ENCODE measurements around the gene CDH23.

CDH23 gene

GRCh38 chr10:71590781-71591350, 194.1 kb downstream of the CDH23 start:
- H3K4me2 ChIP-seq: no peak overlapping the region
- H3K36me3 ChIP-seq (ENCODE audit: insufficient read depth): no peaks in the 10 kb centered on the region
- no peaks in the 10 kb centered on the region for H4K20me1 ChIP-seq (ENCODE audit: insufficient read depth)
- peaks cover 74% of the 10 kb centered on the region for H3K27me3 ChIP-seq (ENCODE audit: insufficient read depth, low read depth)
- H2AFZ ChIP-seq (ENCODE audit: low read depth): no peak overlapping the region
- TF ChIP-seq CTCF (conservative IDR thresholded peaks at IDR 0.05; ENCODE audit: low read depth, low read length): no peak
- H3K79me2 ChIP-seq (ENCODE audit: insufficient read depth, low read depth): no peaks in the 10 kb centered on the region
- H3K4me3 ChIP-seq (IDR thresholded peaks at IDR 0.05; ENCODE audit: insufficient read depth, low read depth, low read length): no peak overlapping the region
- H3K27ac ChIP-seq: no peak overlapping the region
- H3K9ac ChIP-seq: no peak overlapping the region
- H3K4me1 ChIP-seq (ENCODE audit: low read depth, poor library complexity, severe bottlenecking): no peaks in the 10 kb centered on the region

- Histone ChIP-seq H3K79me2 (ENCODE audit: insufficient read depth, low read depth) (no peaks in the 10 kb centered on the region), H3K4me1 (ENCODE audit: low read depth, poor library complexity, severe bottlenecking) (no peaks in the 10 kb centered on the region), H3K4me2 (no peak overlapping the region), H3K4me3 (IDR thresholded peaks at IDR 0.05; ENCODE audit: insufficient read depth, low read depth, low read length) (no peak overlapping the region), H3K36me3 (ENCODE audit: insufficient read depth) (no peaks in the 10 kb centered on the region), H4K20me1 (ENCODE audit: insufficient read depth) (no peaks in the 10 kb centered on the region), H3K9ac (no peak overlapping the region), H3K27me3 (ENCODE audit: insufficient read depth, low read depth) (peaks cover 50% of the 10 kb centered on the region), H3K27ac (no peak overlapping the region), H2AFZ (ENCODE audit: low read depth) (no peak overlapping the region)
- no peak for TF ChIP-seq CTCF (conservative IDR thresholded peaks at IDR 0.05; ENCODE audit: low read depth, low read length)
Observed at GRCh38 chr10:71594934-71595571, 198.3 kb downstream of the CDH23 start.

- H2AFZ ChIP-seq (ENCODE audit: low read depth): no peak overlapping the region
- no peaks in the 10 kb centered on the region for H3K79me2 ChIP-seq (ENCODE audit: insufficient read depth, low read depth)
- no peak for TF ChIP-seq CTCF (conservative IDR thresholded peaks at IDR 0.05; ENCODE audit: low read depth, low read length)
- no peak overlapping the region for H3K9ac ChIP-seq
- no peaks in the 10 kb centered on the region for H3K36me3 ChIP-seq (ENCODE audit: insufficient read depth)
- H3K4me1 ChIP-seq (ENCODE audit: low read depth, poor library complexity, severe bottlenecking): no peaks in the 10 kb centered on the region
- H3K27me3 ChIP-seq (ENCODE audit: insufficient read depth, low read depth): peaks cover 48% of the 10 kb centered on the region
- no peak overlapping the region for H3K4me2 ChIP-seq
- H3K27ac ChIP-seq: no peak overlapping the region
- H3K4me3 ChIP-seq (IDR thresholded peaks at IDR 0.05; ENCODE audit: insufficient read depth, low read depth, low read length): no peak overlapping the region
- no peaks in the 10 kb centered on the region for H4K20me1 ChIP-seq (ENCODE audit: insufficient read depth)
Observed at GRCh38 chr10:71595649-71596048, 198.9 kb downstream of the CDH23 start.

GRCh38 chr10:71596127-71596526, 199.4 kb downstream of the CDH23 start:
- H3K27ac ChIP-seq: no peak overlapping the region
- no peak overlapping the region for H3K4me3 ChIP-seq (IDR thresholded peaks at IDR 0.05; ENCODE audit: insufficient read depth, low read depth, low read length)
- no peak overlapping the region for H3K9ac ChIP-seq
- peaks cover 45% of the 10 kb centered on the region for H3K27me3 ChIP-seq (ENCODE audit: insufficient read depth, low read depth)
- no peak overlapping the region for H2AFZ ChIP-seq (ENCODE audit: low read depth)
- H4K20me1 ChIP-seq (ENCODE audit: insufficient read depth): no peaks in the 10 kb centered on the region
- TF ChIP-seq CTCF (conservative IDR thresholded peaks at IDR 0.05; ENCODE audit: low read depth, low read length): no peak
- no peaks in the 10 kb centered on the region for H3K4me1 ChIP-seq (ENCODE audit: low read depth, poor library complexity, severe bottlenecking)
- no peaks in the 10 kb centered on the region for H3K36me3 ChIP-seq (ENCODE audit: insufficient read depth)
- H3K79me2 ChIP-seq (ENCODE audit: insufficient read depth, low read depth): no peaks in the 10 kb centered on the region
- H3K4me2 ChIP-seq: no peak overlapping the region
